ENCODE measurements around the gene CACNA1B.
"Not testable (repeated sequence)": the region's sequence is repeated elsewhere in the genome, so short reads cannot be mapped to it uniquely, and the experiment has no call there.

CACNA1B gene

DNA sequence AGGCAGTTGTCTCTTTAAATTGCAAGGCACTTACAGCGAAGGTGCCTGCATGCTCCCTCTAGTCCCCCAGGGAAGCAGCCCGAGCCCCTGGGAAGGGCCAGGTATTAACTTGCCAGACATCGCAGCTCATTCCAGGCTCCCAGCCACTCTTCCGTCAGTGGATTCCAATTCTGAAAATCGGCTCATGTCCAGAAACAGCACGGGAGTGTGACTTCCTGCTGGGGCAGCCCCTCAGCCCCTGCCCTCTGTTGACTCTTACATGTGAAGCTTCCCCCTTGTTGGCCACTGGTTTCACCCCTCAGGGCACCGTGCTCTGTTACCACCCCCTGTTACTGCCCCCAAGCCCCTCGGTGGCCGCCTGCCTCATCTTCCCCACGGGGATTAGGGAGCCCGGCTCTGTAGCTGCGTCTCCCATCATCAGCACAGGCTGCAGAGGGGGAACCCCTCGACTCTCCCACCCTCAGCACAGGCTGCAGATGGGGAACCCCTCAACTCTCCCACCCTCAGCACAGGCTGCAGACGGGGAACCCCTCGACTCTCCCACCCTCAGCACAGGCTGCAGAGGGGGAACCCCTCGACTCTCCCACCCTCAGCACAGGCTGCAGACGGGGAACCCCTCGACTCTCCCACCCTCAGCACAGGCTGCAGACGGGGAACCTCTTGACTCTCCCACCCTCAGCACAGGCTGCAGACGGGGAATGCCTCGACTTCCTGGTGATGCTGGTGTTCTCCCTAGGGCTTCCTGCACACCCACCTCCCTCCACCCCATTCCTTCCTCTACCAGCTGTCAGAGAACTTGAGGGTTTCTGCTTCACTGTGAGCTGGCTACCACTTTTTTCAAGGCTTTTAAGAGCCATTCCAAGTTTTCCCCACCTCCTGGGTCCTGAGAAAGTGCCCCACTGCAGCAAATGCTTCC, 11.1 kb upstream of the CACNA1B start:
- DNase-seq, result no peak

DNA sequence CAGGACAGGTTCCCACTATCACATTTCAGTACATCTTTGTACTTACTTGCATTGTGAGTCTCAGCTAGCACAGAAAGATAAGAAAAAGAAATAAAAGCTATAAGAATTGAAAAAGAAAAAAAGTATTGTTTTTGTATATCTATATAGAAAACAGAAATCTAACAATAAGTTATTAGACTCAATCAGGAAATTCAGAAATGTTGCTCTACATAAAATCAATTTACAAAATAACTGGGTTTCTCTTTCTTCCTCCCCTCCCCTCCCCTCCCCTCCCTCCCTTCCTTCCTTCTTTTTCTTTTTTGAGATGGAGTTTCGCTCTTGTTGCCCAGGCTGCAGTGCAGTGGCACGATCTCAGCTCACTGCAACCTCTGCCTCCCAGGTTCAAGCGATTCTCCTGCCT, 7.2 kb upstream of the CACNA1B start:
- no peak for DNase-seq

DNA sequence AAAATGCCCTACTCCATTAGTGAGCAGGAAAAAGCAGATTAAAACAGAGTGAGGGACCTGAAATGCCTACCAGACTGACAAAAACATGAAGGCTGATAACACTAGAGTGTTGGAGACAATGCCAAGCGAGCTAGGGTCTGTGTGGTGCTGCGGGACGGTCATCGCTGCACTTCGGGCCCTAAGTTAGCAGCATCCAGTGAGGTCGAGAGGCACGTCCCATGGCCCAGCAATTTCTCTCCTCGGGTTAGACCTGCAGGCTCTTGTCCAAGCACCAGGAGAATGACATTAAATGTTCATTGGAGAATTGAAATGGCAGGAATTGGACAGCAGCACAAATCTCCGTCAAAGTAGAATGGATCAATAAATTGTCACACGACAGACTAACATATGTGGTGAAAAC, 5.3 kb upstream of the CACNA1B start:
- no peak for DNase-seq

DNA sequence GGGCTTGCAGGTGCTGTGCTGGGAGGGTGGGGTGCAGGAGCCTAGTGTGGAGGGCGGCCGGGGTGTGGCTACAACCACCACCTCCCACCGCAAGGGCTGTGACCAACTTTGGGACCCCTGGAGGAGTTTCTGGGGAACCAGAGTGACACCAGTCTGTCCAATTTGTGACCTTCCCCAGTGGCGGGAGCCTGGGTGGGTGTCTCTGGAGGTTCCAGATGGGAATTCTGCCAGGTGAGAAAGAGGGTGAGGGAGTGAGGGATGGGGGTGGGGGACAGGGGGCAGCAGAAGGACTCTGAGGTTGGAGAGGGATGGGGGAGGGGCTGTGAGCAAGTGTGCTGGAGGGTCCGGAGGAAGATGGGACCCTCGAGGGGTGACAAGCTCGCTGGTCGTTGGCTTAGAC, 4.2 kb upstream of the CACNA1B start:
- no peak for DNase-seq

DNA sequence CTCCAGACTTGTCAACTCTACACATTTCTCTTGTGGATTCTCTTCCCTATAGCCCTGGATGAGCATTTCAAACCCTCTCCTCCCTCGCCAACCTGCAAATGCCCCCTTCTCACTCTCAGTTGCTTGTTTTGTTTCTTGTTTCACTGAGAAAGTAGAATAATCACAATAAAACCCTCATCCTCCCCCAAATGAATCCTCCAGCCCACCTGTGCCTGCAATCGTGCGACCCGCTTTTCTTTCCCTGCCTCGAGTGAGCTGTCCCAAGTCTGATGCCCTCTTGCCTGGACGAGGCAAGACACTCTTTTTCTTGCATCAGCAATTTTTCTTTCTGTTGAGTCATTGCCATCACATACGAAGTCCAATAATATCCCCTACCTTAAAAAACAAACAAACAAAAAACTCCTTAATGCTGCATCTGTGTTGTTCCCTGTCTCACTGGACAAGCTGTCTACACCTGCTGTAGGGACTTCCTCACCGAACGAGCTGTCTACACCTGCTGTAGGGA, 3.7 kb upstream of the CACNA1B start:
- no peak for DNase-seq

DNA sequence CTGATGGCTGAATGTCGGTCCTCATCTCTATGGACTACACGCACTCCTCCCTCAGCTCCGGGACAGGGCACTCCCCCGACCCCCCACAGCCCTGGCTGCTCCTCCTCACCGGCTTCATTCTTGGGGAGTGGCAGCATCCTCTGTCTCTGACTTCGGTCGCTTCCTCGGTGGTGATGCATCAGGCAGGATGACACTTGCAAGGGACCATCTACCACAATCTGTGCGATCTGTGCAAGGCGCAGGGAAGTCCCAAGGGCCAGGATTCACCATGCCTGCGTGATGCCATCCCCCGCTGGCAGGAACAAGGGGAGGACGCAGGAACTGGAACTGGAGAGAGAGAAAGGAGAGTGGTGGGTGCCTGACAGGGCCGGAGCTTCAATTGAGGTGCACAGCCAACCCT, 2.2 kb upstream of the CACNA1B start:
- no peak for DNase-seq

DNA sequence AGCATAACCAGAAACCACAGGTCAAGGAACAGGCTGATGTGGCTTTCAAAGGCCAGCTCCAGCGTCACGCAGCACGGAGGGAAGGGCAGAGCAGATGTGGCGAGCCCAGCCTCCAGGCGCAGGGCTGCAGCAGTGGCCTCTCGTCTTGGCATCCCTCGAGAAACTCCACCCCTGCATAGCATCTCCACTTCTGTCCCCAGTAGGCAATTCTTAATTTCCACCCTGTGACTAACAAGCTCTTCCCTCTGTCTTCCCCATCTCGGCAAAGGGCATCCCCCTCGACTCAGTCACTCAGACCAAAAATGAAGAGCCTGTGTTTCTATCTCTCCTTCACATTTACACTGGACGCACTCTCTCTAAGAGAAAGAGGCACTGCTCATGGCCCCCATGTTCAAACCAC, 1.7 kb upstream of the CACNA1B start:
- no peak for DNase-seq

DNA sequence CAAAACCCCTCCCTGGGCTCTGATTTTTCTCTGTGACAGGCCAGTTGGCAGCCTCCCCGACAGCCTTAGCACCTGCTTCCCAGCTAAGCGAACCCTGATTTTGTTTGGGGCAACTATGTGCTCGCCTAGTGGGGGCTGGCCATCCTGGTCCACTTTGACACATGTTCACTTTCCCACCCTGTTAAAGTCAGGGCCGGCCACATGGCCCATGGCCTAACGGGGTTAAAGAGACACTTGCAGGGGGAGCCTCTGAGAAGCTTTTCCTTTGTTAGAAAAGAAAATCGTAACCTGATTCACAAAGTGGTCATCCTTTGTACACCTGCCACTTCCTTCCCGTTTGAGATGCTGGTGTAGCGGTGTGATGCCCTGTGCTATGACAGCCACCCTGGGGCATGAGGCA, 1.3 kb upstream of the CACNA1B start:
- no peak for DNase-seq

DNA sequence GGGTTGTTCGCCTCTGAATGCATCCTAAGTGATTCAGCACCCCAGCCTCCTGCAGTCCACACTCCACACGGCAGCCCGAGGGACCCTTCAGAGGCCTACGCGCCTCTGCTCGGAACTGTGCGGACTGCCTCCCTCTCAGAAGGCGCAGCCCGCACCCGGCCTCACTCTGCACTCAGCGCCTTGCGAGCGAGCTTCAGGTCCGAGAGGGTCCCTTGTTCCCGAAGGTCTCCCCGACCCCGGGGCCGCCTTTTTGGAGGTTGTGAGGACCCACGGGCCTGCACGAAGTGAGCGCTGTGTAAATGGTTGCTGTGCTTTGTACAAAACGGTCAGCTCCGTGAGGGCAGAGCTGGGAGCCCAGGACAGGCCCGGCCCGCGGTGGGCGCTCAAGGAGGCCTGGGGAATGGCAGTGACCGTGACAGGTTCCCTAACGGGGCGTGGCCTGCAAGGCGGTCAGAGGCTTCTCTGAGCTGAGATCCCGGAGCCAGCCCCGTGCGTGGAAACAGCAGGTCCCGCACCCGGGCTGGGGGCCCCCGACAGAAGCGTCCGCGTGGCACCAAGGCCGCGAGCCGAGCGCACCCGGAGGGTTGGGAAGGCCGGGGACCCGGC, 698 bp upstream of the CACNA1B start:
- DNase-seq, result no peak

DNA sequence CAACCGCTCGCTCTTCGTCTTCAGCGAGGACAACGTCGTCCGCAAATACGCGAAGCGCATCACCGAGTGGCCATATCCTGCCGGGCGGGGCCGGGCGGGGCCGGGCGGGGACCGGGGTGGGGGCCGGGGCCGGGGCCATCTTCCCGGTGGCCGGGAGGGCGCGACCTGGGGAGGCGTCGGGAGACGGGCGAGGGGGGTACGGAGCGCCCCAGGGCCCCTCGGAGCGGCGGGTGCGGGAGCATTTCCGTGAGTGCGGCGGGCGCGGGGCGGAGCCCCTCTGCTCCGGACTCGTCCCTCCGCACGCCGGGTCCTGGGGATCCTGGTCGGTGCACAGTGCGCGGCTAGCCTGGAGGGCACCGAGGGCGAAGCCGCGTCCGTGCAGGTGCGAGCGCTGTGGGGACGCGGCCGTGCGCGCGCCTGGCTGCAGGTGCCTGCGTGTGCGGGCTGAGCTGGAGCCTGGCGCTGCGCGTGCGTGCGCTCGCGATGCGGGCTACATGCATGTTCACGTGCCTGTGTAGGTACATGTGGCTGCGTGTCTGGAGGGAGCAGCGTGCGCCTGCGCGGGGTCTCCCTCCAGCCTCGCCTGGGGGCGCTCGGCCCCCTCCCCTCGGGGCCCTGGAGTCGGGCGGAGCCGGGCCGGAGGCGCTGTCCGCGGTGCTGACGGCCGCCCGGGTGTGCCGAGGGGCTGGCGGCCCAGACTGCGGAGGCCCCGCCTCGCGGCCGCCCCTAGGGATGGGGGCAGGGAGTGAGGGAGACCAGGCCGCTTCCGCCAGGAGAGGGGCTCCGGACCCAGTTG, 762 bp downstream of the CACNA1B start:
- peak; percentile 16 for DNase-seq

DNA sequence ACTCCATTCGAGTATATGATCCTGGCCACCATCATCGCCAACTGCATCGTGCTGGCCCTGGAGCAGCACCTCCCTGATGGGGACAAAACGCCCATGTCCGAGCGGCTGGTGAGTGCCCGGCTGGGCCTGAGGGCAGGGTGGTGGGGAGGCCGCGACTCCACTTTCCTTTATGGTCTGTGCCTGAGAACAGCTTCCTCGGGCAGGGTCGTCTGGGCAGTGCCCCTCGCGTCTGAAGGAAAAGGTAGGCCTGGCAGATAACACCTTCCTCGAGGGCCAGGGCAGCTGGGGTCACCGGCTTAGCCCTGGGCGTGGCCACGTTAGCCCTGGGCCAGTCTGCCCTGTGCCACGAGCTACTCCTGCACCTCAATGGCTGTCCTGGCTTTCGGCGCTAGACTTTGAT, 1.5 kb downstream of the CACNA1B start:
- DNase-seq, result no peak

DNA sequence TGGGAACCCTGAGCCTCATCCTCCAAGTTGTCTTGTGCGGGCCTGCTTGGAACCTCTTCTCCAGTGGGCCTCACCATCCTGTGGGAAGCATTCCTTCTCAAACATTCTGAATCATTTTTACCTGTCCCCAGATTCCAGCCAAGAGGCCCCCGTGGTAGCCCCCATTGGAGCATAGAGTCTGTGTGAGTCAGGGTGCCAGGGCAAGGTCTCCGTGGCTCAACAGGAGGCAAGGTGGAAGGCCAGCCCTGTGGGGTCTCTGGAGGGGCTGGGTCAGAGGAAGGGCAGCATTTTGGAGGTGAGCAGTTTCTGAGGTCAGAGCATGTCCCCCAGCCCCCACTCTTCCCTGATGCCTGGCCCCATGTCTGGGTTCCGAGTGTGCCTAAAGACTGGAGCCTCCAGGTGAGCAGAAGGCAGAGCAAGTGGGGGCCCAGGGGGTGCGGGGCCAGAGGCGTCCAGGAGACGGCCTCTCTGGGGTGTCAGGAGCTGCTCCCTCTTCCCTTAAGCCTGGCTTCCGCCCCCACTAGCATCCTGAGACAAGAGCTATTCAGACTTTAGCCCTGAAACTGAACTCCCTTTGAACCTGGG, 2.1 kb downstream of the CACNA1B start:
- DNase-seq, result no peak

DNA sequence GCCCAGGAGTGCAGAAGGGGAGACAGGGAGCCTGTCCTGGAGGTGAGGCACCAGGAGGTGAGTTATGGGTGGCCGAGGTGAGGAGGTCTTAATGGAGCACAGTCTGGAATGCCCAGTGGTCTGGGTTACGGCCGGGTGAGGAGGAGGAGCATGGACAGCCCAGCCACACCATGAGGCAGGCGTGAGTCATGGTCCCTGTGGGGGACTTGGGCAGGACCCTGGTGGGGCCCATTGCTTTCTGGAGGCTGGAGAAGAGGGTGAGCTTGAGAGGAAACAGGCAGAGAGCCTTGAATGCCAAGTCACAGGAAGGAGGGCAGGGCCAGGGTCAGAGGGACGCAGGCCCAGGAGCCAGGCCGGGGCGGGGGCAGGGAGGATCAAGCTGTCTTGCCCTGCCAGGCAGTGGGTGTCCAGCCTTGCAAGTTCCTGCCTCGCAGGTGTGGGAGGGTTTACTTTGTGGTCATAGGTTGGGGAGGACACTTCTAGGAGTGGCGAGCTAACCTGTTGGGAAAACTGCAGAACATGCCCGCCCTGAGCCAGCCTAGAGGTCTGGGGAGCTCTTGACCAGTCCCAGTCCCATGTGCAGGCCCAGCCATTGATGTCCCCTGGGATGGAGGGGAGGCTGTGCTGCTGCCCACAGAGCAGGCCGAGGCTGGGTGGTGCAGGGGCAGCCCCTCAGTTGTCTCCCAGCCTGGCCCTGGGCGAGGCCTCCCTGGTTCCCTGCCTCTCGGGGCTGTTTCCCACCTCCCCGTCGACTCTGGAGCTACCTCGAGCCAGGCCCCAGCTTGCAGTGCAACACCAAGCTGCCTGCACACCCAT, 2.8 kb downstream of the CACNA1B start:
- DNase-seq, result no peak

DNA sequence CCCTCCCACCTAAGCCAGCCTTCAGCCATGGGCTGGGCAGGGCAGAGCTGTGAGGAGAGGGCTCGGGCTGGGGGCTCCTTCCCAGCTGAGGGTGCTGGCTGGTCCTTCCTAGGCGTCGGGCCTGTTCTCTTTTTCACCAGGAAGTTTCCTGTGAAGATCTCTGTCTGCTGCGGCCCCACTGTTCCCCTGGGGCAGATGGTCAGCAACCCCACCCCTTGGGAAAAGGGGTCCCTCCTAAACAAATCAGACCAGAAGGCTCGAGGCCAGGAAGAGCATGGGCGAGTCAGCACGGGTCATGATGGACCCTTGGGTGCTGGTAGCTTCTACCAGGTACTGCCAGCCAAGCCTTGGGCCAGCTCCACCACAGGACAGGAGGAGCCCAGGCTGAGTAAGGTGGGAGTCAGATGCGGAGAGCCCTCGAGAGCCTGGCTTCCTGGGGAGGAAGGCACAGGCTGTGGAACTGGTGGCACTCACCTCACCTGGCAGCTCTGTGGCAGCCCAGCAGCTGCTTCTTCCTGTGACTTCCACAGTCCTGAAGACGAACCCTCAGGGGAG, 3.5 kb downstream of the CACNA1B start:
- DNase-seq, result no peak

DNA sequence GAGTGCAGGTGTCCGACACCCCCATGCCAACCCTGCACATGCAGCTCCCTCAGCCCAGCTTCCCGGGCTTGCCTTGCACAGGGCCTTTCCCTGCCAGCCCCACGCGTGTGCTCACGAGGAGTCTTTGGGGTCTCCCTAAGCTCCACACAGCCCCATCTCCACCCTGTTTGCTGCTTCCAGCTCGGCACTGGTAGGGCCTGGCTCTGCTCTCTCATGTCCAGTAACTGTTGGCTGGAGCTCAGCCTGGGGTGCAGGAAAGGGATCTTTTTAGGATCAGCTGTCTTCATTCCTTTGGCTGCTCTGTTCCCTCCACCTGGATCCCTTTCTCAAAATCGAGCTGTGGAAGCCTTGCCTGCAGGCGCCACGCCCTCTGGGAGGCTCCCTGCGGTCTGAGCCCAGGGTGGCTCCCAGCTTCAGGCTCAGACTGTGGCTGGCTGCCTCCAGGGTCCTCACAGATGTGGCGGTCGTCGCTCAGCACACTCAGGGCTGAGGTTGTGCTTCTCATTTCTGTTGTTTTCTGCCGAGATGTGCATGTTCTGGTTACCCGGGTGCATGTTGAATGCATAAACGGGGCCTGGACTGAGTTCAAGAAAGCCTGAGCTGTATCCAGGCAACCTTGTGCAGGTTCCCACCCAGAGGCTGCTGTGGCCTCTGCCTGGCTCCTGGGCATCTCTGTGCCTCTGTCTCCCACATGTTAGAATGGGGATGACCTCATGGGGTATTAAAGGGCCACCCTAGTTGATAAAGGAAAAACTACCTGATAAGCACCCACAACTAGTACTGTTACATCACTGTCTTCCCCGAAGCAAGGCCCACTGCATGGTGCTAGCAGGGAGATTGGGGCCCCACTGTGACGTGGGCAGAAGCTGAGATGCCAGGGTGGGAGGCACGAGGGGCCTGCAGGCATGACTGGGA, 4.3 kb downstream of the CACNA1B start:
- no peak for DNase-seq

DNA sequence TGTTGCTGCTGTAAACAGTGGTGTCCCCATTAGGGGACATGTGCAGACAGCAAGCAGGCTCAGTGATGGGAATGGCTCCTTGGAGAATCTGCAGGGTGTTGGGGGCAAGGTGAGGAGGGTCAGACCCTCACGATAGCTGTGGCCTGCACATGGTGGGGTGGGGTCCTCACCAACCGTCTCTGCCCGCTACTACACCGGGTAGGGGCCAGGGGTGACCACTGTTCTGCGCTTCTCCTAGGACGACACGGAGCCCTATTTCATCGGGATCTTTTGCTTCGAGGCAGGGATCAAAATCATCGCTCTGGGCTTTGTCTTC, 4.9 kb downstream of the CACNA1B start:
- no peak for DNase-seq

DNA sequence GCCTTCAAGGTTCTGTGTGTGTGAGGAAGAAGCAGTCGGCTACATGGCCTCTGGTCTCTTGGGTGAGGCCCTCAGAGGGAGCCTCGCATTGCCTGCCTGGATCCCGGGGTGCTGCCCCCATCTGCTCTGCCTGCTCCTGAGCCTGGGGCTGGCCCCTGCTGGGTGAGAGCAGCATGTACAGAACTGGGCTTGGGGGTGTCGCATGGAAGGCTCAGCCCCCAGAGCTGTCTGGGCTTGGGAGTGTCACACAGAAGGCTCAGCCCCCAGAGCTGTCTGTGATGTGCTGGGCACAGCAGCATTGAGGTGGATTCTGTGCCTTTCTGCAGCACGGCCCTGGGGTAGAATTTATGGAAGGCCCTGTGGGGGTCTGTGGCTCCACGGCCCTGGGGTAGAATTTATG, 6.4 kb downstream of the CACNA1B start:
- not testable (repeated sequence) for DNase-seq

DNA sequence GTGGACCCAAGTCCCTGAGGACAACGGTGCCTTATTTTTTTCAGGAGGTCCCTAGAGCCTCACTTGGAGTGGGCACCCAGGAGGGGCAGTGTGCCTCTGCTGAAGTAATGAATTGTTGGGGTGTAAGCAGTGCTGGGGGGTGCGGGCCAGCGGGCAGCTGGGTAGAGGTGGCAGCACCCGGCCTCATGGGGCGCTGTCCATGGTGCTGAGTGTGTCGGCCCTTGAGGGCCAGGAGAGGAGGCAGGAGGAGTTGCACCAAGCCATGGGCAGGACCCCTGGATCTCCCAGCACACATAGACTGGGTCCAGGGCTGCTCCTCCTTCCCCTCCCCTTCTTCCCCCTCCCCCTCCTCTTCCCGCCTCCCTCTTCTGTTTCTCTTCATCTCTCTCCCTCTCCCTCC, 7.0 kb downstream of the CACNA1B start:
- DNase-seq, result peak; percentile 13

DNA sequence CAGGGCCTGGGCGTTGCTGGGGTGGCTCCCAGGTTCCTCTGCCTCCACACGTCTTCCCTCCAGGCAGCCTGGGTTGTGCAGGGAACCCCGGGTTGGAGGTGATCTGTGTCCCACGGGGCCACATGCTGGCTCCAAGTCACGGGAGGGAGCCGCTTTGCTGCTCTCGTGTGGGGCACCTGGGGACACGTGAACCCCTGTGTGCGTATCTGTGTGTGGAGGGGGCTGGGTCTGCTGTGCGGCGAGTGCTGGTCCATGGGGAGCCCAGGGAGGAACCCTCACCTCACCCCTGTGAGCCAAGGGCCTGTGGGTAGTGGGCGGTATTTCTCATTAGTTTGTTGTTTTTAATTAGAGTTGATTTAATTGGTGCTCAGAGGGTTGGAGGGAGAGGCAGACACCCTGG, 7.5 kb downstream of the CACNA1B start:
- not testable (repeated sequence) for DNase-seq

DNA sequence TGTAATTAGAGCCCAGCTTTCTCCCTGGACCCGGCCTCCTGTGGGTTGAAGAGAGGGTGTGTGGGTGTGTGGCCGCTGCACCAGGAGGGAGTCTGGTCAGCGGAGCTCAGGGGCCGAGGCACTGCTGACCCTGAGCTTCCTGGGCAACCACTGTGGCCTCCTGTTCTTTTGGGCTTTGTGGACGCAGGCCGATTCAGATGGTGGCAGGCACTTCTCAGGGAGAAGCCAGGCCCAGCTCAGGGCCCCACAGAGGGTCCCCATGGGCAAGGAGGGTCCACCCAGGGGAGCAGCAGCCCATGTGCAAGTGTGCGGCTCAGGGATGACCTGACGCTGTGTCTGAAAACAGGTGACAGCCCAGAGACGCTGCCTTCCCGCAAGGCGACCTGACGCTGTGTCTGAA, 11.0 kb downstream of the CACNA1B start:
- not testable (repeated sequence) for DNase-seq

DNA sequence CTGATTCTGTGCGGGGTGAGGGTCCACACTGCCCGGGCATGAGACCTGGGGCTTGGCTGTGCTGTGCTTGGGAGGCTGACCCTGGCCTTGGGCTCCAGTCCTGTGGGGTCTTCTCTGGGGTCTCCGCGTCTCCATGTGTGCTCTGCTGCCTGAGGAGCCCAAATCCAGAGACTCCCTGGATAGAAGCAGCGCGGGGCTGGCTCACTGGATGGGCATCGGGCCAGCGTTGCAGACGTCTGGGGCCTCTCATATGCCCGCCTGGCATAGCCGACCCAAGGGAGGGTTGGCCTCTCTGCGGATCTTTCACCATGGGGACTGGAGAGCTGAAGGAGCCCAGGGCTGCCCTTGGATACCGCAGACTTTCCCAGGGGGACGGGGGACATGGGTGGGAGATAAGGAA, 12.4 kb downstream of the CACNA1B start:
- DNase-seq, result not testable (repeated sequence)
